Thymus (tissue), 14 donors: ENCODE results near the gene WDR3. TPM values are rescaled to one million over a fixed set of nuclear protein-coding genes. Genes with fewer than 3 reads are reported as not detected.

Source experiments
- DNase-seq, 9 donors: peaks; one replicate each; pipeline ENCODE4 v3.0.0-alpha.2; 2013; ENCODE audit warnings: low spot score in 9 of 9, low read depth in 6 of 9, missing footprints in 1 of 9
- H3K27ac ChIP-seq, 2 donors: one replicate each; pipeline ENCODE4 v1.5.1; 2013; ENCODE audit warnings: control low read depth in 1 of 2, low read depth in 1 of 2, low read length in 1 of 2, mild to moderate bottlenecking in 1 of 2, moderate library complexity in 1 of 2
- H3K27me3 ChIP-seq, 2 donors: one replicate each; pipeline ENCODE4 v1.5.1; 2013; ENCODE audit warnings: low read length in 1 of 2; ENCODE audit not compliant: control insufficient read depth in 2 of 2, insufficient read depth in 1 of 2
- H3K36me3 ChIP-seq, 2 donors: one replicate each; pipeline ENCODE4 v1.5.1; 2013; ENCODE audit warnings: low read length in 1 of 2, mild to moderate bottlenecking in 1 of 2, moderate library complexity in 1 of 2; ENCODE audit not compliant: control insufficient read depth in 2 of 2, insufficient read depth in 2 of 2
- H3K4me1 ChIP-seq, 2 donors: one replicate each; pipeline ENCODE4 v1.5.1; 2013; ENCODE audit warnings: low read length in 2 of 2; ENCODE audit not compliant: control insufficient read depth in 2 of 2, insufficient read depth in 2 of 2
- H3K4me3 ChIP-seq, 2 donors: one replicate each; pipeline ENCODE4 v1.5.1; 2013; ENCODE audit warnings: low read length in 2 of 2, control low read depth in 1 of 2, mild to moderate bottlenecking in 1 of 2
- H3K9me3 ChIP-seq, 2 donors: one replicate each; pipeline ENCODE4 v1.5.1; 2013; ENCODE audit warnings: low read length in 1 of 2, mild to moderate bottlenecking in 1 of 2; ENCODE audit not compliant: control insufficient read depth in 2 of 2, insufficient read depth in 1 of 2
- WGBS: extraction: QIAGEN DNeasy Blood & Tissue Kit; methylation state at CpG from one replicate; pipeline ENCODE4 v1.1.7; 2013; 5-methylcytosine and 5-hydroxymethylcytosine counted together
- long read RNA-seq, 10 donors: transcript quantifications; one replicate each; lab custom pipeline, GENCODE V29; 2026
- polyA plus RNA-seq: library from polyadenylated mRNA; stranded (reverse); fragments of 200-250 nt; gene quantifications from one replicate; pipeline ENCODE4 v1.2.3, GENCODE V29; 2013
- total RNA-seq: library from RNA; stranded (reverse); fragments of 120-200 nt; gene quantifications from one replicate; pipeline ENCODE4 v1.2.4, GENCODE V29; 2013
- donor health status: healthy.

WDR3 gene
- total RNA-seq (21.6 TPM), polyA plus RNA-seq (4.8 TPM)
- long read RNA-seq, donor 1: 0 reads
- long read RNA-seq, donor 2, full-length matches to known transcripts: 7 of 12 reads
- long read RNA-seq, donor 2, partial matches to known transcripts: 5 of 12 reads
- long read RNA-seq, donor 2, other reads (novel, unspliced or antisense): 0 of 12 reads
- long read RNA-seq, donor 3: 0 reads
- long read RNA-seq, donor 4, full-length matches to known transcripts: 1 of 1 reads
- long read RNA-seq, donor 4, partial matches to known transcripts: 0 of 1 reads
- long read RNA-seq, donor 4, other reads (novel, unspliced or antisense): 0 of 1 reads
- long read RNA-seq, donor 5, full-length matches to known transcripts: 3 of 3 reads
- long read RNA-seq, donor 5, partial matches to known transcripts: 0 of 3 reads
- long read RNA-seq, donor 5, other reads (novel, unspliced or antisense): 0 of 3 reads
- long read RNA-seq, donor 6, full-length matches to known transcripts: 2 of 2 reads
- long read RNA-seq, donor 6, partial matches to known transcripts: 0 of 2 reads
- long read RNA-seq, donor 6, other reads (novel, unspliced or antisense): 0 of 2 reads
- long read RNA-seq, donor 7, full-length matches to known transcripts: 4 of 13 reads
- long read RNA-seq, donor 7, partial matches to known transcripts: 9 of 13 reads
- long read RNA-seq, donor 7, other reads (novel, unspliced or antisense): 0 of 13 reads
- long read RNA-seq, donor 8, partial matches to known transcripts: 0 of 2 reads
- long read RNA-seq, donor 8, other reads (novel, unspliced or antisense): 0 of 2 reads
- long read RNA-seq, donor 9, full-length matches to known transcripts: 1 of 1 reads
- long read RNA-seq, donor 9, partial matches to known transcripts: 0 of 1 reads
- long read RNA-seq, donor 9, other reads (novel, unspliced or antisense): 0 of 1 reads
- long read RNA-seq, donor 10, full-length matches to known transcripts: 1 of 1 reads
- long read RNA-seq, donor 10, partial matches to known transcripts: 0 of 1 reads
- long read RNA-seq, donor 10, other reads (novel, unspliced or antisense): 0 of 1 reads

DNA sequence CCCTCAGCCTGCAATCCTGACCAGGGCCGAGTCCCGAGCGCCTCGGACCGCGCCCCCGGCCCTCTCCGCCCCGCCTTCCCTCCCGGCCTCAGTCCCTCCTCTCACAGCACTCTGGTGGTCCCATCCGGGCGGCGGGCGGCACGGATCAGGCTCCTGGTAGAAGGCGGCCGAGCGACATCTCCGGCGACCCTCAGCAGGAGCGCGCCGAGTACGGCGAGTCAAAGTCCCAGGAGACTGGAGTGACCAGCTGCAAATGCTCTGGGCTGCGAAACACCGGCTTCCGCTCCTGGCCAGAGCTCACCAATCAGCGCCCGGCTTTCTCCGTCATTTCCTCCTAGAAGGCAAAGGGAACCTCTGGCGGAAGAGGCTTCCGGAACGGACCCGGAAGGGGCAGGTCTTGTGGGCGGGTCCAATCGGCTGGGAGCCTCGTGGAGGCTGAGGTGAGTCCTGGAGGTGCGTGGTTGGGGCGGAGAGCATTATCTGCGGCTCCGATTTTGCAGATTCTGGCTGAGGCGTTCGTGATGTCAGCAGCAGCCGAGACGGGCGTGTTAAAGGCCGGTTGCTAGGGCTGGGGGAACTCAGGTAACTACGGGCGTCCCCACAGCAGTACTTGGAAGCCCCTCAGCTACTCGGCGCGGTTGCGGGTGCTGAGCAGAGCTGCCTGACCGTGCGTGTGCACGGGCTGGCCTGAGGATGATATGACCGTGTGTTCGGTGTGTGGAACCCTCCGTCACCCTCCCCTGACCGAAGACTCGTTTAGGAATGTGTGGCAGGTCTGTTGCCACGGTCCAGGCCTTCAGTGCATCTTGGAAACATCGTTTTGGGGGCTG, at the start of gene WDR3, which contains the start of gene GDAP2:
TSS of gene WDR3 (plus strand) at position 397 of the 830 bp plus-strand sequence. CDS start 3,581 bp downstream, outside the sequence.
TSS of gene GDAP2 (minus strand) at position 279 of the 830 bp plus-strand sequence. CDS start 9,264 bp downstream, outside the sequence.
- under 1% methylated on average over 64 of the region's 64 CpGs for WGBS
- H3K4me3 ChIP-seq: peak within 1 kb of the TSS; percentile 83 to 96
- DNase-seq: peak; percentile 86 to 97 (median 92)
- H3K9me3 ChIP-seq: no peaks in the 10 kb centered on the region
- peaks cover 13 to 14% of the 10 kb centered on the region in 2 donors for H3K4me1 ChIP-seq
- peak within 1 kb of the TSS; percentile 62 to 91 for H3K27ac ChIP-seq
- H3K36me3 ChIP-seq: peaks cover 0 to 2% of the 10 kb centered on the region in 2 donors
- no peaks in the 10 kb centered on the region for H3K27me3 ChIP-seq

DNA sequence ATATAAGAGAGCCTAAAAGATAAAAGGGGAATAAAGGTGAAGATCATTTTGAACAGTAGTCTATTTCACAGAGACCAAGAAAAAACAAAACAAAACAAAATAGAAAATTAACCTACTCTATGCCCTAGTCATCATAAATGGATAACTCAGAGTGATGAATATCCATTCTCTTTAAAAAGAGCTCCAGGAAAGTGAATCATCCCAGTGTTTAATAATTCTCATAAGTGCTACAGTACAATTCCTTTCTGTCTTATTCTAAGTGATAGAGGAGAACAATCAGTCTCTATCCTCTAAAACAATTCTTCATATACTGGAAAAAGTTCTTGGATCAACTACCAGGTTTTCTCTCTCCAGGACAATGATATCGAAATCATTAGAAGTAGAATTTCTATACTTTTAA, 45.9 kb upstream of the WDR3 start:
- Histone ChIP-seq H3K4me3 (no peak overlapping the region), H3K27me3 (no peaks in the 10 kb centered on the region), H3K27ac (no peak overlapping the region), H3K9me3 (no peaks in the 10 kb centered on the region), H3K36me3 (peaks cover 0 to 3% of the 10 kb centered on the region in 2 donors), H3K4me1 (no peaks in the 10 kb centered on the region)
- no peak for DNase-seq
- WGBS: 99% methylated on average over 1 of the region's 1 CpG

DNA sequence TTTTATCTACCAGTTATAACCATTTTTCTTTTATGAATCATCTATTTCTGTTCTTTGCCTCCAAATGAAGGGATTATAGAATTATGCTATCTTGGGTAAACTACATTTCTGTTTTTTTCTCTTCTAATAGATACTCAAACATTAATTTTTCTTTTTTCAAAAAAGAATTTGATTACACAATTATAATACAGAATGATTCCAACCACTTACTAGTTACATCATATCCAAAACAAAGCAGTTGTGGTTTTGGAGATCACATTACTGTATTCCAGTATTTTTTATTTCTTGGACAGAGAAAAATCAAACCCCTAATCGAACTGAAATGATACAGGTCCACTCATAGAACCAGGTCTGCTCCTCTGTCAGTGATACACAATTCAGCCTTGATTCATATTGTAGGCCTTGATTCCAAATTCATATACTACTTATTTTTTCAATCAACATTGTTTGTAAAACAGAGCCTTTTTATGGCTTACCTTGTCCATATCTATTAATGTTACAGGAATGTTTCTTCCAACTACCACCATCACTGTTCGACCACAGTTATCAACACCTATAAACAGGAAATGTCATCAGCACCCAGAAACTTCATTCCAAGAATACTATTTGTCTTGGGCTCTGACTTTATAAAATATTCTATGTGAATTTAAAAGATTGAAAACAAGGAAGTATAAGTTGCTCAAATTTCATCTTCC, 43.3 kb upstream of the WDR3 start:
- Histone ChIP-seq H3K4me3 (no peak overlapping the region), H3K4me1 (no peaks in the 10 kb centered on the region), H3K27ac (no peak overlapping the region), H3K36me3 (no peaks in the 10 kb centered on the region), H3K9me3 (no peaks in the 10 kb centered on the region), H3K27me3 (no peaks in the 10 kb centered on the region)
- no peak for DNase-seq
- 96% methylated on average over 2 of the region's 2 CpGs for WGBS

DNA sequence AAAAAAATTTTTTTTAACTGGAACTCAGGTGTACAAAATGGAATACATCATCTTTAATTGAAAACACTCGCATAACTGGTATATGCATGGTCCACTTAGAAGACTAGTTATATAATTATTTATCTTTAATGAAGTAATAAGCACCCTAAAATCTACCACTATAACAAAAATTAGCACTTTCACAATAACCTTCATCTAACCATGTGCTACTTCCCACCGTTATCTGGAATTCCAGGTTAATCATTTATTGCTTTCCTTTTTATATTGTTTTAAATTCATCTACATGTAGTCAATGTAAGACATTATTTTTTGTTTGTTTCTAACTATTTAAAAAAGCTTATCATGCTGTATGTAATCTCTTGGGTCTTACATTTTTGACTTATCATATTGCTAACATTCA, 39.1 kb upstream of the WDR3 start:
- no peak overlapping the region for H3K27ac ChIP-seq
- H3K4me1 ChIP-seq: no peaks in the 10 kb centered on the region
- H3K27me3 ChIP-seq: no peaks in the 10 kb centered on the region
- WGBS: 100% methylated on average over 2 of the region's 2 CpGs
- no peak for DNase-seq
- no peak overlapping the region for H3K4me3 ChIP-seq
- H3K36me3 ChIP-seq: no peaks in the 10 kb centered on the region
- no peaks in the 10 kb centered on the region for H3K9me3 ChIP-seq

DNA sequence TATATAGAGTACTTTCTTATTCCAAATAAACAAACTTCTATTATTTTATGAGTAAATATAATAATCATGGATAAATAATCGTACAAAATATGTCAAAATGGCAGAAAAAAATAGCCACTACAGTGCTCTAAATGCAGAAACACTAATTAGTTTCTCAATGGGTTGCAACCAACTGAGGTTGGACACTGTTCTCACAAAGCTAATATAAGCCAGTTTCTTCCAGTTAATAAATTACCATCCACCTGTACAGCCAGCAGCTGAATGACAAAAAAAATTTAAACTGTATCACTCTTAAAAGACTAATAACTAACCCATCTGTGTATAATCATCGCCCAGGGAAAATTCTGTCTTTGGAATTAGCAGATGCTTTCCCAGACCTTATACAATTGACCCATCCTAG, 37.0 kb upstream of the WDR3 start:
- H3K27ac ChIP-seq: no peak overlapping the region
- 97% methylated on average over 2 of the region's 2 CpGs for WGBS
- H3K27me3 ChIP-seq: no peaks in the 10 kb centered on the region
- DNase-seq: no peak
- no peaks in the 10 kb centered on the region for H3K4me1 ChIP-seq
- no peaks in the 10 kb centered on the region for H3K9me3 ChIP-seq
- peaks cover 9 to 10% of the 10 kb centered on the region in 2 donors for H3K36me3 ChIP-seq
- H3K4me3 ChIP-seq: no peak overlapping the region

DNA sequence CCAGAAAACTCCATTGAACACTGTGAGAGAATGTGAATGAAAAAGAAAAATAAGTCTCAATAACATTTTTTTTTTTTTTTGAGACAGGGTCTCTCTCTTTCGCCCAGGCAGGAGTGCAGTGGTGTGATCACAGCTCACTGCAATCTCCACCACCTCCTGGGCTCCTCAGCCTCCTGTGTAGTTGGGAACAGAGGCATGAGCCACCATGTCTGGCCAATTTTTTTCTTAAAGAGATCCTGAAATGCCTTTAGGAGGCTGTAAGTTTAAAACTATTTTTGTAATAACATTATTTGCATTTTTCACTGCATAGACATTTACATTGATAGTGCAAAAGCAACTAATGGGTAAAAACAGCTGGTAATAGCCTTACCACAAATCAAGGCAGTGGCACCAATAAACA, 35.5 kb upstream of the WDR3 start:
- no peak for DNase-seq
- Histone ChIP-seq H3K4me1 (no peaks in the 10 kb centered on the region), H3K9me3 (no peaks in the 10 kb centered on the region), H3K36me3 (peaks cover 14 to 15% of the 10 kb centered on the region in 2 donors), H3K27ac (no peak overlapping the region), H3K4me3 (no peak overlapping the region), H3K27me3 (no peaks in the 10 kb centered on the region)
- 100% methylated on average over 1 of the region's 1 CpG for WGBS

DNA sequence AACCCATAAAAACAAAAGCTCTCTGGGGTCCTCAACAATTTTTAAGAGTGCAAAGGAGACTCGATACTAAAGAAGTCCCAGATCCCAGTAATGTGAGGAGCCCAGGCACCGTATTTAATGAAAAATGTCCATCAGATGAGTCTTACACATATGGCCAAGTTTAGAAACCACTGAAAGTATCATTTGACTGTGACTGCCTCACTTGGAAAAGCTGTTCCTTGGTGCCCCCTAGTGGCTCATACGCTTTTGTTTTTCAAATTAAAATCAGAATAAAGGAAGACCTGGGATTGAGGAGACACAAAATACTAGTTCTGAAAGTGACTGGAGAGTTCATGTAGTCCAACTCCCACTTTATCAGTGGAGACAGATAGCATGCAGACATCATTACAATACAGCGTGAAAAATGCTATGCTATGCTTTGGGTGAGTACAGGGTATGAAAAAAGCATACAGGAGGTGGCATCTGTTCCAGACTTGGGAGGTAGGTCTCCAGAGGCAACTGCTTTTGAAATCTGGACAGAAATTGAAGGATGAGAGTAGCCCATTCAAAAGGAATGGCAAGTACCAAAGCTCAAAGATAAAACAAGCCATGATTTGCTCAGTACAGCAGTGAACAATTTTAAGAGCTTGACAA, 33.9 kb upstream of the WDR3 start:
- peak; percentile 13 to 72 (median 42) for DNase-seq
- no peaks in the 10 kb centered on the region for H3K27me3 ChIP-seq
- no peaks in the 10 kb centered on the region for H3K9me3 ChIP-seq
- no peaks in the 10 kb centered on the region for H3K4me1 ChIP-seq
- H3K27ac ChIP-seq: no peak overlapping the region
- peaks cover 17 to 21% of the 10 kb centered on the region in 2 donors for H3K36me3 ChIP-seq
- WGBS: 43% methylated on average over 4 of the region's 4 CpGs
- H3K4me3 ChIP-seq: no peak overlapping the region

DNA sequence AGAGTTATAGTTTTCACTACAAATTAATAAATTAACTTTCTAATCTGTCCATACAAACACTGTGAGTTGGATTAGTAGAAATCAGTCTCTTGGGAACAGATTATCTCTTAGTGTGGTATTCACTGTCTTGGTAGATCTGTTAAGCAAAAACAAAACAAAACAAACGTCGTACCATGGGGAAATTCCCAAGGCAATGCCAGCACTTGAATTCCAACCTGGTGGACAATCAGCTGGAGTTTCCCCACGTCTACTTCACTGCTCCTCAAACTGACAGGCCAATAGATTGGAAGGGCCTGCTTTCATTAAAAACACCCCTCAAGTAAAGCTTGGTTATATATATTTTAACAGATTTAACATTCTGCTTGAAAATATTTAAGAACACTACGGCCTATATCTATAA, 32.0 kb upstream of the WDR3 start:
- Histone ChIP-seq H3K27ac (no peak overlapping the region), H3K36me3 (peaks cover 19 to 28% of the 10 kb centered on the region in 2 donors), H3K9me3 (no peaks in the 10 kb centered on the region), H3K4me3 (no peak overlapping the region), H3K27me3 (no peaks in the 10 kb centered on the region), H3K4me1 (no peaks in the 10 kb centered on the region)
- WGBS: 88% methylated on average over 4 of the region's 4 CpGs
- no peak for DNase-seq
